GM21447 (cell line): ENCODE results near the gene IDS.
A peak's percentile ranks its signal among the peaks of the same experiment; 100 is the strongest.
"Not testable (repeated sequence)": the region's sequence is repeated elsewhere in the genome, so short reads cannot be mapped to it uniquely, and the experiment has no call there.

Experiments
- ATAC-seq: cut with Tn5 transposase; IDR thresholded peaks from one replicate; pipeline ENCODE4 v1.9.1; 2021; ENCODE audit not compliant: unreplicated experiment

IDS gene

GRCh38 chrX:149528381-149528780 is 23.3 kb upstream of the IDS start:
- no peak for ATAC-seq

- no peak for ATAC-seq
Observed at GRCh38 chrX:149527705-149528104, 22.6 kb upstream of the IDS start.

- not testable (repeated sequence) for ATAC-seq
Observed at GRCh38 chrX:149526318-149527033, 21.4 kb upstream of the IDS start.

- ATAC-seq: peak; percentile 60
Observed at GRCh38 chrX:149525903-149526302, 20.8 kb upstream of the IDS start.

GRCh38 chrX:149525389-149525788 is 20.3 kb upstream of the IDS start:
- ATAC-seq: peak; percentile 91

GRCh38 chrX:149522916-149523315 is 17.8 kb upstream of the IDS start:
- ATAC-seq: no peak

- ATAC-seq: no peak
Observed at GRCh38 chrX:149521438-149521837, 16.3 kb upstream of the IDS start.

- ATAC-seq: not testable (repeated sequence)
Observed at GRCh38 chrX:149520636-149521277, 15.7 kb upstream of the IDS start.

GRCh38 chrX:149518236-149518635 is 13.1 kb upstream of the IDS start:
- ATAC-seq: no peak

GRCh38 chrX:149517308-149517707 is 12.2 kb upstream of the IDS start:
- no peak for ATAC-seq

GRCh38 chrX:149516604-149517003 is 11.5 kb upstream of the IDS start:
- ATAC-seq: no peak

- ATAC-seq: no peak
Observed at GRCh38 chrX:149515954-149516602, 11.0 kb upstream of the IDS start.

GRCh38 chrX:149513825-149514428 is 8.8 kb upstream of the IDS start:
- ATAC-seq: no peak

GRCh38 chrX:149512225-149512885 is 7.2 kb upstream of the IDS start:
- ATAC-seq: peak; percentile 80

- no peak for ATAC-seq
Observed at GRCh38 chrX:149511081-149511480, 6.0 kb upstream of the IDS start.

GRCh38 chrX:149510386-149510785 is 5.3 kb upstream of the IDS start:
- no peak for ATAC-seq

- ATAC-seq: no peak
Observed at GRCh38 chrX:149508467-149508866, 3.4 kb upstream of the IDS start.

GRCh38 chrX:149506349-149506748 is 1.2 kb upstream of the IDS start:
- ATAC-seq: no peak

- no peak for ATAC-seq
Observed at GRCh38 chrX:149505671-149506070, 565 bp upstream of the IDS start.

GRCh38 chrX:149504226-149504914 is 736 bp downstream of the IDS start:
- peak; percentile 56 for ATAC-seq

GRCh38 chrX:149503446-149503845 is 1.7 kb downstream of the IDS start:
- peak; percentile 62 for ATAC-seq
